ENCODE measurements around the gene BACE1.

GRCh38 chr11:117334896-117335295 lies 18.8 kb upstream of the BACE1 start:
- TF ChIP-seq CTCF (IDR thresholded peaks at IDR 0.05; ENCODE audit: extremely low read depth in 1 of 2, insufficient read depth in 1 of 2, low read depth in 1 of 2, low read length in 2 of 2): no peak
- no peak for TF ChIP-seq POLR2A (IDR thresholded peaks at IDR 0.05; ENCODE audit: low read depth, low read length)
- TF ChIP-seq FOS (IDR thresholded peaks at IDR 0.05; ENCODE audit: borderline replicate concordance, insufficient read depth, low read length): no peak
- no peak for TF ChIP-seq MYC (IDR thresholded peaks at IDR 0.05; ENCODE audit: low read depth, low read length)
- no peak for TF ChIP-seq EZH2 (IDR thresholded peaks at IDR 0.05; ENCODE audit: borderline replicate concordance, low read depth, low read length, severe bottlenecking)
- no peak for TF ChIP-seq POLR2AphosphoS5 (IDR thresholded peaks at IDR 0.05; ENCODE audit: insufficient read depth, low read depth, low read length)
- no peak for TF ChIP-seq GATA2 (IDR thresholded peaks at IDR 0.05; ENCODE audit: insufficient read depth, insufficient read length, low read depth, low read length)
- no peak for TF ChIP-seq MAX (IDR thresholded peaks at IDR 0.05; ENCODE audit: insufficient read depth, insufficient read length)

All from endothelial cell of umbilical vein (primary cell).